HTERT RPE-1 (cell line): ENCODE measurements around the gene DNAH14.
"Not testable (repeated sequence)": the region's sequence is repeated elsewhere in the genome, so short reads cannot be mapped to it uniquely, and the experiment has no call there.

Source experiments
- in situ Hi-C: fragments of 300-500 bp; cut with MboI; formaldehyde crosslinking; loops from 4 replicates; pipeline ENCODE4 v1.14.3; 2020; ENCODE audit warnings: low sequenced_read_pairs

The DNAH14 gene

GRCh38 chr1:225335098-225335778 is 405.8 kb downstream of the DNAH14 start:
- in situ Hi-C loops, result not testable (repeated sequence)

DNA sequence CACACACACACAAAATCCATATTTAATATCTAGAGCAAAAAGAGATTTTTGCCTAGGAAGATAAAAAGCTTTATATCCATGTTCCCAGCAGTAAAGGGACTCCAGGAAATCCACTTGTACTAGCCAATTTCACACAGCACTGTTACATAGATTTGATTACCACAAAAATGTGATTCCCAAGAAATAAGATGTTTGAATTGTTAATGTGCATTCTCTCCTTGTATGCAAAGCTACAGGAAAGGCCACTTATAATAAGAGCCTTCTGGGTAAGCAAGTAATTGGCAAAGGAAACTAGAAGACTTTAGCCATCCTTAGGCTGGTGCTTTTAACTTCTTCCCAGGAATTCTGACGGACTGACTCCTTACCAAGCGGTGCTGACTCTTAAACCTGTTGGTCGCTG is 409.1 kb downstream of the DNAH14 start:
- in situ Hi-C loops, result no loop called here

- in situ Hi-C loops, result no loop called here
Observed at GRCh38 chr1:225341642-225342041, 412.2 kb downstream of the DNAH14 start.

GRCh38 chr1:225342695-225343094 is 413.2 kb downstream of the DNAH14 start:
- in situ Hi-C loops, result no loop called here

- in situ Hi-C loops, result no loop called here
Observed at GRCh38 chr1:225343618-225344017, 414.1 kb downstream of the DNAH14 start.

GRCh38 chr1:225347123-225347683 is 417.7 kb downstream of the DNAH14 start:
- in situ Hi-C loops, result no loop called here

- in situ Hi-C loops, result no loop called here
Observed at GRCh38 chr1:225348400-225348799, 418.9 kb downstream of the DNAH14 start.

DNA sequence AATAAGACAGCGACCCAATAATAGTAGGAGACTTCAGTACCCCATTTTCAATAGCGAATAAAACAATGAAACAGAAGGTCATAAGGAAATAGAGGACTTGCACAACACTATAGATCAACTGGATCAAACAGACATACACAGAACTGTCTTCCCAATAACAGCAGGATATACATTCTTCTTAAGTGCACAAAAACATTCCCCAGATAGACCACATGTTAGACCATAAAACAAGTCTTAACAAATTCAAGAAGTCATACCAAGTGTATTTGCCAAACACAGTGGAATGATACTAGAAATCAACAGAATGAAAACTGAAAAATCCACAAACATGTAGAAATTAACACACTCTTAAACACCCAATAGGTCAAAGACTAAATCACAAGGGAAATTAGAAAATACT is 420.4 kb downstream of the DNAH14 start:
- in situ Hi-C loops, result no loop called here

DNA sequence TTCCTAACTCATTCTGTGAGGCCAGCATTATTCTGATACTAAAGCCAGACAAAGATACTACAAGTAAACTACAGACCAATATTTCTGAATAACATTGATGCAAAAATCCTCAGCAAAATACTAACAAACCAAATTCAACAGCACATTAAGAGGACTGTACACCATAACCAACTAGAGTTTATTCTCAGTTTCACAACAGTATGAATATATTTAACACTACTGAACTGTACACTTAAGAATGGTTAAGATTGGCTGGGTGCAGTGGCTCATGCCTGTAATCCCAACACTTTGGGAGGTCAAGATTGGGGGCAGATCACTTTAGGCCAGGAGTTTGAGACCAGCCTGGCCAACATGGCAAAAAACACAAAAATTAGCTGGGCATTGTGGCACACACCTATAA is 421.4 kb downstream of the DNAH14 start:
- in situ Hi-C loops, result no loop called here

- in situ Hi-C loops, result no loop called here
Observed at GRCh38 chr1:225354906-225355305, 425.4 kb downstream of the DNAH14 start.

DNA sequence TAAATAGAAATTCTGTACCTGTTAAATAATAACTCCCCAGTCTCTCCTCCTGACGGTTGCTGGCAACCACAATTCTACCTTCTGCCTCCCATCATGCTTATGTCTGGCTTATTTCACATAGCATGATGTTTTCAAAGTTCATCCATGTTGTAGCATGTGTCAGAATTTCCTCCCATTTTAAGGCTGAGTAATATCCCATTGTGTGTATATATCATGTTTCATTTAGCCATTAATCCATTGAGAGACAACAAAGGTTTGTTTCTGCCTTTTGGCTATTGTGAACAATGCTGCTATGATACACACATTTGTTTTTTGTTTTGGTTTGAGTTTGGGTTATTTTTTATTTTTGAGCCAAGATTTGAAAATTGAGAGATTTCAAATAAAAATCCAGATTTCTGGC is 426.4 kb downstream of the DNAH14 start:
- in situ Hi-C loops, result no loop called here

DNA sequence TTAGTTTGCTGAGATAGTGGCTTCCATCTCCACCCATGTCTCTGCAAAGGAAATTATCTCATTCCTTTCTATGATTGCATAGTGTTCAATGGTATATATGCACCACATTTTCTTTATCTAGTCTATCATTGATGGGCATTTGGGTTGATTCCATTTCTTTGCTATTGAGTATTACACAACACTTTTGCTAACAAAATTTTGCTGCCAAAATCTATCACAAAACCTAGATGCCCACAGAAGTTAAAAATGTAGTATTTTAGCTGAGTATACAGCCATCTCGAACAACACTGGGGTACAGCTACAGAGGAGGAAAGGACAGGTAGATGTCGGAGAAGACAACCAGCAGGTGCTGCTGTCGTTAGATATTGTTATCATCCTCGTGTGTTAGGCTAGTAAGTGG is 430.6 kb downstream of the DNAH14 start:
- in situ Hi-C loops, result no loop called here

- in situ Hi-C loops, result no loop called here
Observed at GRCh38 chr1:225361176-225361575, 431.7 kb downstream of the DNAH14 start.

DNA sequence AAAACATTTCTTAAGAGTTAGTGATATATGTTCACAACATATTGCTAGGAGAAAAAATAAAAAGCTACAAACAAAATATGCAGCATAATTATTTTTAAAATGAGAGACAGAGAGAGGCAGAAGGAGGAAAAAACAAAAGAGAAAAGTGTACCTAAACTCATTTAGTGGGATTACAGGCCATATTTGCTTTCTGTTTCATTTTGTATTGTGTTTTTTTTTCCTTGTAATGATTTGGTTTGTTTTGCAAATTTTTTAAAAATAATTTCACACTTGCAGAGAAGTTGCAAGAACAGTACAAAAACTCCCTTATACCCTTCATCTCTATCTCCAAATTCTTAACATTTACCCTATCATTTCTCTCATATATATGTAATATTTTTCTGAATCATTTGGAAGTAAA is 433.3 kb downstream of the DNAH14 start:
- in situ Hi-C loops, result no loop called here

- in situ Hi-C loops, result no loop called here
Observed at GRCh38 chr1:225364439-225364838, 435.0 kb downstream of the DNAH14 start.

- in situ Hi-C loops, result no loop called here
Observed at GRCh38 chr1:225366018-225366417, 436.5 kb downstream of the DNAH14 start.

- in situ Hi-C loops, result no loop called here
Observed at GRCh38 chr1:225366552-225366951, 437.1 kb downstream of the DNAH14 start.

- in situ Hi-C loops, result no loop called here
Observed at GRCh38 chr1:225368036-225368552, 438.6 kb downstream of the DNAH14 start.

DNA sequence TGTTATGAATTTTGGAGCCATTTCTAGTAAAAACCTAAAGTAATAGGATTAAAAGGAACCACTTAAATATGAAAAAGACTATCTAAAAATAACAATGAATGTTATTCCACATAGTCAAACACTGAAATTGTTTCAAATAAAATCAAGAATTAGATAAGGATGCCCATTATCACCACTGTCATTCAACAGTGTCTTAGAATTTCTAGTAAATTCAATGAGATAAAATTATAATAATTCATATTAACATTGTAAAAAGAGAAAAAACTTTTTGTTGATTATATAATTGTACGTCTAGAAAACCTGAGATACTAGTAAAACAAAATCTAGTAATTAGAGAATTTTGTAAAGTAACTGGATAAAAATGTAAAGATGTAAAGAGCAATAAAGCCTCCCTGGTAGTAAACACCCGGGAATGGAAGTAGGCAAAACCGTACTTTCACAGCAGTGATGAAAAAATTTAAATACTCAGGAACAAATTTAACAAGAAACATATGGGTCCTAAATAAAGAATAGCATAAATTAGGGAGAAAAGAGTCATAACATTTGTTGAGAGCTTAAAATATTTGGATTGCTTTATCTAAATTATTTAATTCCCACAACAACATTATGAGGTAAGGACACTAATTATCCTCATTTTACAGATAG is 442.0 kb downstream of the DNAH14 start:
- in situ Hi-C loops, result no loop called here

GRCh38 chr1:225373155-225373554 is 443.7 kb downstream of the DNAH14 start:
- in situ Hi-C loops, result no loop called here

DNA sequence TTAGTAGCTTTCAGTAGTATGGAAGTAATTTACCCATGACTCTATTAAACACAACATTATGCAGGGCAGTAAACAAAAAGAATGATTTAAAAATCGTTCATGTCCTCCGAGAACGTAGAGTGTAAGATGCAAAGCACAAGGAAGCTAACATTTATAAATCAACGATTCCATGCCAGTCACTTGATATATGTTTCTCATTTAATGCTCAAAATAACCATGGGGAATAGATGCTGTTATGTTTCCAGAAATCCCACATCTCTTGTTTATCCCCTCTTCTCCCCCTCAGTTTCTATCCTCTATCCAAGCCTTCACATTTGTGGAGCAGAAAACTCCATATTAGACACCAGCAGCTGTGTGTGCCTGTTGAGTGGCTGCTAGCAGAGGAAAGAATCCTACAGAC is 445.5 kb downstream of the DNAH14 start:
- in situ Hi-C loops, result no loop called here

- in situ Hi-C loops, result no loop called here
Observed at GRCh38 chr1:225378880-225379279, 449.4 kb downstream of the DNAH14 start.
